ENCODE measurements around the gene CEP170. TPM values are rescaled to one million over a fixed set of nuclear protein-coding genes. Genes with fewer than 3 reads are reported as not detected.

CEP170 gene
- total and polyA plus RNA-seq, 2 experiments from 2014 or later, result 22.9 to 37.3 TPM

DNA sequence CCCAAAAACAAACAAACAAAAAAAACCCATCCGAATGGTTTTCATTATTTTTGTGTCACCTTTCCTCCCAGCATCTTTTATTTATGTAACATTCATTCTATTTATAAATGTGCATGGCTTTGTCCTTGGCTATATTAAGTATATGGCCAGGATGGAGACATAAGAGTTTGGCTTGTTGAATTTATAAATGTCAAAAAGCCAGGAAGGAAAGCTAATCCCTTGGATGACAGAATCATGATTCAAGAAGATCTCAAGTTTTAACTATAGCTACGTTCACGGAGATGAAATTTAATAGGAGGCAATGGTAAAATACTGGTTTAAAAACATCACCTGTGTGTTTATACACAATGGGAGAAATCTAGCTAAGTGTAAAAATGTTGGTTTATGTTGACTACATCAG is 5.0 kb downstream of the CEP170 start:
- H3K4me2 ChIP-seq, result no peak overlapping the region
- H3K27me3 ChIP-seq, result no peaks in the 10 kb centered on the region
- no peak overlapping the region for H2AFZ ChIP-seq
- no peaks in the 10 kb centered on the region for H3K36me3 ChIP-seq (replicated peaks; ENCODE audit: insufficient read depth, low read depth)
- no peak overlapping the region for H3K27ac ChIP-seq
- no peaks in the 10 kb centered on the region for H3K9me2 ChIP-seq (replicated peaks; ENCODE audit: insufficient read depth)
- no peaks in the 10 kb centered on the region for H3K9me3 ChIP-seq (ENCODE audit: low read depth)
- H4K20me1 ChIP-seq (ENCODE audit: insufficient read depth, poor library complexity, severe bottlenecking), result peaks cover 24% of the 10 kb centered on the region
- WGBS (ENCODE audit: low lambda C conversion rate, missing lambda C conversion rate), result 78% methylated on average over 3 of the region's 3 CpGs
- no peak for TF ChIP-seq EZH2phosphoT487 (IDR thresholded peaks at IDR 0.05; ENCODE audit: low read depth, severe bottlenecking, unreplicated experiment)
- TF ChIP-seq, protein P1, sequence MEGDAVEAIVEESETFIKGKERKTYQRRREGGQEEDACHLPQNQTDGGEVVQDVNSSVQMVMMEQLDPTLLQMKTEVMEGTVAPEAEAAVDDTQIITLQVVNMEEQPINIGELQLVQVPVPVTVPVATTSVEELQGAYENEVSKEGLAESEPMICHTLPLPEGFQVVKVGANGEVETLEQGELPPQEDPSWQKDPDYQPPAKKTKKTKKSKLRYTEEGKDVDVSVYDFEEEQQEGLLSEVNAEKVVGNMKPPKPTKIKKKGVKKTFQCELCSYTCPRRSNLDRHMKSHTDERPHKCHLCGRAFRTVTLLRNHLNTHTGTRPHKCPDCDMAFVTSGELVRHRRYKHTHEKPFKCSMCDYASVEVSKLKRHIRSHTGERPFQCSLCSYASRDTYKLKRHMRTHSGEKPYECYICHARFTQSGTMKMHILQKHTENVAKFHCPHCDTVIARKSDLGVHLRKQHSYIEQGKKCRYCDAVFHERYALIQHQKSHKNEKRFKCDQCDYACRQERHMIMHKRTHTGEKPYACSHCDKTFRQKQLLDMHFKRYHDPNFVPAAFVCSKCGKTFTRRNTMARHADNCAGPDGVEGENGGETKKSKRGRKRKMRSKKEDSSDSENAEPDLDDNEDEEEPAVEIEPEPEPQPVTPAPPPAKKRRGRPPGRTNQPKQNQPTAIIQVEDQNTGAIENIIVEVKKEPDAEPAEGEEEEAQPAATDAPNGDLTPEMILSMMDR (IDR thresholded peaks at IDR 0.05; ENCODE audit: poor library complexity), result no peak
- no peak for TF ChIP-seq EZH2 (IDR thresholded peaks at IDR 0.05; ENCODE audit: borderline replicate concordance)
- H3K4me3 ChIP-seq, result no peak overlapping the region
- no peak for DNase-seq (ENCODE audit: low spot score)
- H3K4me1 ChIP-seq (ENCODE audit: insufficient read depth), result peaks cover 4% of the 10 kb centered on the region
- H3K79me2 ChIP-seq, result peaks cover 92% of the 10 kb centered on the region

DNA sequence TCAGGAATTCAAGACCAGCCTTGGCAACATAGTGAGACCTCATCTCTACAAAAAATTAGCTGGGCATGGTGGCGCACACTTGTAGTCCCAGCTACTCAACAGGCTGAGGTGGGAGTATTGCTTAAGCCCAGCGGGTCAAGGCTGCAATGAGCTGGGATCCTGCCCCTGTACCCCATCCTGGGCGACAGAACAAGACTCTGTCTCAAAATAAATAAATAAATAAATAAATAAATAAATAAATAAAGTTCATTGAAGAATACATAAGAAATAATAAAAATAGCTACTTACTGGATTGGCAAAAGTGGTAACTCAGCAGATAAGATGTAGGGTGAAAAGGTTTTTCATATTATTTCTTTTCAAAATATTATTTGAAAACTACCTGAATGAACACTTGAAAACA is 5.9 kb downstream of the CEP170 start:
- peaks cover 24% of the 10 kb centered on the region for H4K20me1 ChIP-seq (ENCODE audit: insufficient read depth, poor library complexity, severe bottlenecking)
- WGBS (ENCODE audit: low lambda C conversion rate, missing lambda C conversion rate), result 94% methylated on average over 3 of the region's 3 CpGs
- H3K4me3 ChIP-seq, result no peak overlapping the region
- no peak overlapping the region for H2AFZ ChIP-seq
- no peak overlapping the region for H3K27ac ChIP-seq
- H3K9me3 ChIP-seq (ENCODE audit: low read depth), result no peaks in the 10 kb centered on the region
- no peak for TF ChIP-seq EZH2phosphoT487 (IDR thresholded peaks at IDR 0.05; ENCODE audit: low read depth, severe bottlenecking, unreplicated experiment)
- TF ChIP-seq EZH2 (IDR thresholded peaks at IDR 0.05; ENCODE audit: borderline replicate concordance), result no peak
- TF ChIP-seq, protein P1 (IDR thresholded peaks at IDR 0.05; ENCODE audit: poor library complexity), result no peak
- peaks cover 100% of the 10 kb centered on the region for H3K79me2 ChIP-seq
- no peaks in the 10 kb centered on the region for H3K9me2 ChIP-seq (replicated peaks; ENCODE audit: insufficient read depth)
- H3K4me2 ChIP-seq, result no peak overlapping the region
- DNase-seq (ENCODE audit: low spot score), result no peak
- H3K4me1 ChIP-seq (ENCODE audit: insufficient read depth), result peaks cover 4% of the 10 kb centered on the region
- no peaks in the 10 kb centered on the region for H3K36me3 ChIP-seq (replicated peaks; ENCODE audit: insufficient read depth, low read depth)
- no peaks in the 10 kb centered on the region for H3K27me3 ChIP-seq

DNA sequence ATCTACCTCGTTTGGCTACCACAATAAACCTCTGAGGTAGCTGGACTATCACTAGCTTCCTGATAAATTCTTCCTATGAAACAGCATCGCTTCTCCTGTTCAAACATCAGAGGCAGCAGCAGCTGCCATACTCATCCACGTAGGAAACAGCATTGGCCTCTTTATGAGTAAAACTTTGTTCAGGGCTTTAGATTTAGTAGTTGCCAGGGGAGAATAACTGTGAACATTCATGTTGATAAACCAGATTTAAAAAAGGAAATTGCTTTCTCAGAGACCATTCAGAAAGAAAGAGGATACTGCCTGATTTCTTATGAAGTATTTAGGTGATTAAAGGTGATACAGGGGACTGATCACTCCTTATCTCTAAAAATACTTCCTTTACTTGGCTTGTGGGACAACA is 7.2 kb downstream of the CEP170 start:
- no peak for DNase-seq (ENCODE audit: low spot score)
- H3K79me2 ChIP-seq, result peaks cover 100% of the 10 kb centered on the region
- TF ChIP-seq, protein P1 (IDR thresholded peaks at IDR 0.05; ENCODE audit: poor library complexity), result no peak
- TF ChIP-seq EZH2phosphoT487 (IDR thresholded peaks at IDR 0.05; ENCODE audit: low read depth, severe bottlenecking, unreplicated experiment), result no peak
- TF ChIP-seq EZH2 (IDR thresholded peaks at IDR 0.05; ENCODE audit: borderline replicate concordance), result no peak
- H2AFZ ChIP-seq, result no peak overlapping the region
- H3K9me2 ChIP-seq (replicated peaks; ENCODE audit: insufficient read depth), result no peaks in the 10 kb centered on the region
- no peak overlapping the region for H3K4me3 ChIP-seq
- no peak overlapping the region for H3K27ac ChIP-seq
- no peaks in the 10 kb centered on the region for H3K27me3 ChIP-seq
- no peak overlapping the region for H3K4me2 ChIP-seq
- peaks cover 13% of the 10 kb centered on the region for H4K20me1 ChIP-seq (ENCODE audit: insufficient read depth, poor library complexity, severe bottlenecking)
- H3K36me3 ChIP-seq (replicated peaks; ENCODE audit: insufficient read depth, low read depth), result no peaks in the 10 kb centered on the region
- no peaks in the 10 kb centered on the region for H3K4me1 ChIP-seq (ENCODE audit: insufficient read depth)
- H3K9me3 ChIP-seq (ENCODE audit: low read depth), result no peaks in the 10 kb centered on the region
- WGBS (ENCODE audit: low lambda C conversion rate, missing lambda C conversion rate), result 81% methylated on average over 3 of the region's 3 CpGs

DNA sequence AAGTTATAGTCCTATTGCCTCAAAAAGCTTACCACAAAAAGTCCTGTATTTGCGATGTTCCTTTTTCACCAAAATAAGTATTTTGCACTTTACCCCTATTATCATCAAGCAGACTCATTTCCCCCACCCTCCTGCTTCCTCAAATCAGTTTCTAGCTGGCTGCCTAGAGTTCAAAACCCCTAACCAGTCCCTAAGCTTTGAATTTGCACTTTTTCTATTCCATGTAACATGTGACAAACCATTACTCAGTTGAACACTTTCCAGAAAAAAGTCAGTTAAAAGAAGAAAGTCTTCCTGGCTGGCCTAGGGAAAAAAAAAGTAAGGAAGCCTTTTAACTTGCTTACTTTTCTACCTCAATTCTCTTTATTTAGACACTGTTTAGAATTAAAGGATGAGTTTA is 8.2 kb downstream of the CEP170 start:
- no peak overlapping the region for H3K27ac ChIP-seq
- H3K9me2 ChIP-seq (replicated peaks; ENCODE audit: insufficient read depth), result no peaks in the 10 kb centered on the region
- no peaks in the 10 kb centered on the region for H3K9me3 ChIP-seq (ENCODE audit: low read depth)
- no peak overlapping the region for H2AFZ ChIP-seq
- DNase-seq (ENCODE audit: low spot score), result no peak
- H3K4me2 ChIP-seq, result no peak overlapping the region
- 97% methylated on average over 1 of the region's 1 CpG for WGBS (ENCODE audit: low lambda C conversion rate, missing lambda C conversion rate)
- no peaks in the 10 kb centered on the region for H3K36me3 ChIP-seq (replicated peaks; ENCODE audit: insufficient read depth, low read depth)
- H3K4me1 ChIP-seq (ENCODE audit: insufficient read depth), result no peaks in the 10 kb centered on the region
- peaks cover 10% of the 10 kb centered on the region for H4K20me1 ChIP-seq (ENCODE audit: insufficient read depth, poor library complexity, severe bottlenecking)
- H3K27me3 ChIP-seq, result no peaks in the 10 kb centered on the region
- H3K4me3 ChIP-seq, result no peak overlapping the region
- peaks cover 100% of the 10 kb centered on the region for H3K79me2 ChIP-seq
- no peak for TF ChIP-seq EZH2phosphoT487 (IDR thresholded peaks at IDR 0.05; ENCODE audit: low read depth, severe bottlenecking, unreplicated experiment)
- no peak for TF ChIP-seq EZH2 (IDR thresholded peaks at IDR 0.05; ENCODE audit: borderline replicate concordance)
- TF ChIP-seq, protein P1 (IDR thresholded peaks at IDR 0.05; ENCODE audit: poor library complexity), result no peak
